Lower leg skin (tissue), 4 donors: ENCODE results near the gene ARHGDIB. TPM values are rescaled to one million over a fixed set of nuclear protein-coding genes. Genes with fewer than 3 reads are reported as not detected.

ENCODE experiments used
- DNase-seq, 2 donors: peaks; one replicate each; pipeline ENCODE4 v3.0.0-alpha.2; 2019; ENCODE audit warnings: low spot score in 2 of 2
- H3K4me3 ChIP-seq: fragments of 200-600 bp; sonication (generic); 2 replicates; pipeline ENCODE4 v1.5.1; 2017; ENCODE audit warnings: mild to moderate bottlenecking, low read depth; ENCODE audit not compliant: poor library complexity, severe bottlenecking
- POLR2A ChIP-seq, 2 donors: fragments of 450-650 bp; IDR thresholded peaks; one replicate each; pipeline ENCODE4 v1.6.1; 2016 to 2017; ENCODE audit warnings: antibody characterized with exemption in 2 of 2, mild to moderate bottlenecking in 1 of 2, moderate library complexity in 1 of 2
- WGBS, 2 donors: methylation state at CpG; one replicate each; pipeline ENCODE4 v1.1.5; 2018; 5-methylcytosine and 5-hydroxymethylcytosine counted together
- intact Hi-C: fragments of 100-400 bp; cut with DNase I; formaldehyde crosslinking; loops from one replicate; pipeline ENCODE4 v1.15.0; 2023; ENCODE audit warnings: low total_unique reads
- total RNA-seq, 4 donors: library from RNA; depleted of rRNA; stranded (reverse); fragments of >200 nt; gene quantifications; one replicate each; pipeline ENCODE4 v1.1.0, GENCODE V29; 2016
- TF ChIP-seq, protein P1 (sequence below), 3 donors: fragments of 450-650 bp; IDR thresholded peaks; one replicate each; pipeline ENCODE4 v1.5.1; 2016; ENCODE audit warnings: antibody characterized with exemption in 3 of 3, mild to moderate bottlenecking in 3 of 3, moderate library complexity in 2 of 3

ARHGDIB gene
- total RNA-seq, 4 donors from 2014 or later: 44.9 to 84.7 (median 82.1) TPM

- 78 to 84% methylated on average over 5 of the region's 5 CpGs for WGBS, 2 donors
- TF ChIP-seq POLR2A (IDR thresholded peaks at IDR 0.05): no peak
- TF ChIP-seq, protein P1, sequence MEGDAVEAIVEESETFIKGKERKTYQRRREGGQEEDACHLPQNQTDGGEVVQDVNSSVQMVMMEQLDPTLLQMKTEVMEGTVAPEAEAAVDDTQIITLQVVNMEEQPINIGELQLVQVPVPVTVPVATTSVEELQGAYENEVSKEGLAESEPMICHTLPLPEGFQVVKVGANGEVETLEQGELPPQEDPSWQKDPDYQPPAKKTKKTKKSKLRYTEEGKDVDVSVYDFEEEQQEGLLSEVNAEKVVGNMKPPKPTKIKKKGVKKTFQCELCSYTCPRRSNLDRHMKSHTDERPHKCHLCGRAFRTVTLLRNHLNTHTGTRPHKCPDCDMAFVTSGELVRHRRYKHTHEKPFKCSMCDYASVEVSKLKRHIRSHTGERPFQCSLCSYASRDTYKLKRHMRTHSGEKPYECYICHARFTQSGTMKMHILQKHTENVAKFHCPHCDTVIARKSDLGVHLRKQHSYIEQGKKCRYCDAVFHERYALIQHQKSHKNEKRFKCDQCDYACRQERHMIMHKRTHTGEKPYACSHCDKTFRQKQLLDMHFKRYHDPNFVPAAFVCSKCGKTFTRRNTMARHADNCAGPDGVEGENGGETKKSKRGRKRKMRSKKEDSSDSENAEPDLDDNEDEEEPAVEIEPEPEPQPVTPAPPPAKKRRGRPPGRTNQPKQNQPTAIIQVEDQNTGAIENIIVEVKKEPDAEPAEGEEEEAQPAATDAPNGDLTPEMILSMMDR (IDR thresholded peaks at IDR 0.05): no peak
- intact Hi-C loops: no loop called here
- no peak overlapping the region for H3K4me3 ChIP-seq
- DNase-seq: no peak
These were observed 55.3 kb downstream of the ARHGDIB start for GRCh38 chr12:14906114-14906513.

DNA sequence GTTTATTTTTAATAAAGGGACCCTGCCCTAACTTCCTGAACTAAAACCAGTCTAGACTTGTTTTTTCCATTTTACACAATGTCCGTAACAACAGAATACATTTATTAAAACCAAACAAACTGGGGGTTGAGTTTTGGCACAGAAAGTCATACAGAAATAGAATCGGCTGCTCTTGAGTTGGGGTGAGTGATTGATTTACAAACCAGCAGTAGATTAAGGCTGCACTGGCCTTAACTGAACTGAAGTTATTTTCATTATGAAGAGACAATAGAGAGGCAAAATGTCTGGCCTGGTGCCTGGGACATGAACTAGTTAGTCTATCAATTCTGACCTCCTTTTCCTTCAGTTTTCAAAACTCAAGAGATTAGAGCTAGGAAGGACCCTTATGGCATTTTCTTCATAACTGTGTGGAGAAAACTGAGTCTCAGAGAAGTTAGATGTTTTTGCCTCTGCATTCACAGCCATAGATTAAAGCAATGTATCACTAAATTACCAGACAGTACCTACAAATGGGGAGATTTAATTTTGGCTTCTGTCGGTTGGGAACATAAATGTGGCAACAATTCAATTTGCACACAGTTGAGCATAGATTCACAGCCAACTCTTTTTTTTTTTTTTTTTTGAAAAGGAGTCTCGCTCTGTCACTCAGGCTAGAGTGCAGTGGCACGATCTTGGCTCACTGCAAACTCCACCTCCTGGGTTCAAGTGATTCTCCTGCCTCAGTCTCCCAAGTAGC lies 56.0 kb downstream of the ARHGDIB start:
- 26% methylated on average over 5 of the region's 5 CpGs for WGBS, 2 donors
- DNase-seq: no peak
- intact Hi-C loops: no loop called here
- no peak for TF ChIP-seq POLR2A (IDR thresholded peaks at IDR 0.05)
- no peak overlapping the region for H3K4me3 ChIP-seq

DNA sequence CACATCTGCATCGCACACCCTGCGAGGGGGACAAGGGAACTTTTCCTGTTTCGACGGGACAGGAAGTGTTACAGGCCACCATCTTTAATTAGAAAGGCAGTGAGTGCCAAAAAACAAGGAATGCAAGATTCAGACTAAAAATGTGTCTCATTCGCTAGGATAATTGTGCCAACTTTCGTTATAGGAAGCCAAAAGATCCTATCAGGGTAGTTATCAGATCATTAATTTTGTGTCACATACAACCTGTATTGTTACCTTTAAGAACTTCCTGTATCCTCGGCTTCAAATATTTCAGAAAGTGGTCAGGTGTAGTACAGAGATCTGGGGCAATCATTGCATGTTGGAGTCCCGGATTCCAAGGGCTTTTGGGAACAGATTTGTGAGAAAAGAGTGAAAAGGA lies 56.5 kb downstream of the ARHGDIB start:
- H3K4me3 ChIP-seq: no peak overlapping the region
- no peak for TF ChIP-seq POLR2A (IDR thresholded peaks at IDR 0.05)
- TF ChIP-seq, protein P1 (IDR thresholded peaks at IDR 0.05): no peak
- WGBS, 2 donors: 34 to 36% methylated on average over 8 of the region's 8 CpGs
- intact Hi-C loops: no loop called here
- DNase-seq: no peak

DNA sequence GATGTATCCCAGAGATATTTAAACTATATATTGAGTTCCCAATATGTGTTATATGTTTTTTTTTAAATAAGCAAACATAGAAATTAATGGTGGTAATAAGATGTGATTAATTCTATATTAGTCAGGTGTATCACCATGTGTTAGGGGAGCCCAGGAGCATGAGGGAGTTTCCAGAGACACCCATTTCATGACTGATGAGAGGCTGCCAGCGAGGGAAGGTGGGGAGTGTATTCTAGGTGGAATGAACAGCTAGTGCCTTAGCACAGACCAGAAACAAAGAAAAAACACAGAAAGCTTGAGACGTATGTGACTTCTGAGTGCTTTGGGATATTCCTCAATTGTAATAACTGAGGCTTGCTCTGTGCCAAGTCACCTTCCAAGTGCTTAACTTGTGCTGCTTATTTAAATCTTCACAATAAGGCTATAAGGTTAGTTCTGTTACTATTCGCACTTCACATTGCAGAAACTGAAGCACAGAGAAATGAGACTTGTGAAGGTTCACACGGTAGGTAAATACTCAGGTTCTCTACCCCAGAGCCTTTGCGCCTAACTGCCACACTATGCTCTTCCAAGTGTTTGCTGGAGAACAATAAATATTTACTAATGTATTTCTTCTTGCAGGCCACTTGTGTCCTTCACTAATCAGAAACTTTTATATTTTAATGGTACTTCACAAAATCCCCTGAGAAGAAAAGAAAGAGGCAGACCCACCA lies 57.9 kb downstream of the ARHGDIB start:
- WGBS, 2 donors: 82 to 87% methylated on average over 5 of the region's 5 CpGs
- DNase-seq: no peak
- intact Hi-C loops: no loop called here
- no peak for TF ChIP-seq POLR2A (IDR thresholded peaks at IDR 0.05)
- no peak overlapping the region for H3K4me3 ChIP-seq

DNA sequence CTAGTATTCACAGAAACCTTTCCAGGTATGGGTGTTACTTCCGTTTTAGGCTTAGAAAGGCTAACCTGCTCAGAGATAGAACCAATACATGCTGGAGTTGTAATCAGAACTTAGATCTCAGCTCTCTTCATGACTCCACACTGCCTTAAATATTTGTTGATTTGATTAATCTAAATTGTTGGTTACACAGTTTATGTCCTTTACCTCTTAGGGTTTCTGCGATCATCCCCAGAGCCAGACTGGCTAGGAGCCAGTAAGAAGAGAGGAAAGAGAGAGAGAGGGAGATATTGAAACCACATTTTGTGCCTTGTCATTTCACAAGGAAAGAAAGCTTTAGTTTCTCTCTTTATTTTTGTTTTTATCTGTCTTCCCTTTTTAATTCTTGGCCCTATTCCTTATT lies 58.9 kb downstream of the ARHGDIB start:
- WGBS, 2 donors: 32 to 33% methylated on average over 2 of the region's 2 CpGs
- DNase-seq: no peak
- TF ChIP-seq POLR2A (IDR thresholded peaks at IDR 0.05): no peak
- TF ChIP-seq, protein P1 (IDR thresholded peaks at IDR 0.05): no peak
- intact Hi-C loops: no loop called here
- H3K4me3 ChIP-seq: no peak overlapping the region

DNA sequence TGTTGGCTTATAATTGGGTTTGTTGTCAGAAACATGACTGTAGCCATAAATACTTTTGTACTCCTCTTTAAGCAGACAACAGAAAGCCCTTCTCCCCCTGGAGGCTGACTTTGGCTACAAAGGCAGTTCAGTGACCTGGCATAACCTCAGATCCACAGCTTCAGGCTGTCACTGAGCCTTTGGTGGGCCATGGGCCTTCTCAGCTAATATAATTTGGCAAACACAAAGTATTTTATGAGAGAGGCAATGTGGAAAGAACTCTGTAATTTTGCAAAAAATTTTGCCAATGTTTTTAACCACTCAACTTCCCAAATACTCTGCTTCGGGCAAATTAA lies 60.2 kb downstream of the ARHGDIB start:
- 69 to 76% methylated on average over 1 of the region's 1 CpG for WGBS, 2 donors
- no peak overlapping the region for H3K4me3 ChIP-seq
- no peak for TF ChIP-seq POLR2A (IDR thresholded peaks at IDR 0.05)
- TF ChIP-seq, protein P1 (IDR thresholded peaks at IDR 0.05): no peak
- intact Hi-C loops: no loop called here
- DNase-seq: no peak
